CD14-positive monocyte (primary cell): Measurements from ENCODE around the gene SYNE2. TPM values are rescaled to one million over a fixed set of nuclear protein-coding genes. Genes with fewer than 3 reads are reported as not detected.
"Not testable (repeated sequence)": the region's sequence is repeated elsewhere in the genome, so short reads cannot be mapped to it uniquely, and the experiment has no call there.

ENCODE experiments used
- DNase-seq, 3 donors: peaks; one replicate each; pipeline ENCODE4 v3.0.0-alpha.2; 2011 to 2022
- H2AFZ ChIP-seq: 2 replicates; pipeline ENCODE4 v1.6.0; 2012; ENCODE audit warnings: mild to moderate bottlenecking, low read depth, low read length, inconsistent platforms; ENCODE audit not compliant: insufficient read depth, poor library complexity, severe bottlenecking
- H3K27ac ChIP-seq, 2 donors: 1 replicate in 1 of 2; 2 replicates in 1 of 2; pipeline ENCODE4 v1.5.1; 2012 to 2013; ENCODE audit warnings: low read length in 2 of 2, control low read depth in 1 of 2, inconsistent platforms in 1 of 2, low read depth in 1 of 2, mild to moderate bottlenecking in 1 of 2
- H3K27me3 ChIP-seq, 2 donors: one replicate each; pipeline versions ENCODE4 v1.6.0 to v1.6.1; 2011 to 2013; ENCODE audit warnings: low read length in 2 of 2; ENCODE audit not compliant: control insufficient read depth in 2 of 2, insufficient read depth in 2 of 2
- H3K36me3 ChIP-seq, 2 donors: replicated peaks in 1 of 2; 1 replicate in 1 of 2; 2 replicates in 1 of 2; pipeline versions ENCODE4 v1.5.1 to v1.6.1; 2012 to 2013; ENCODE audit warnings: low read length in 2 of 2, control low read depth in 1 of 2, inconsistent platforms in 1 of 2, mild to moderate bottlenecking in 1 of 2; ENCODE audit not compliant: insufficient read depth in 2 of 2, control insufficient read depth in 1 of 2
- H3K4me1 ChIP-seq, 2 donors: 1 replicate in 1 of 2; 2 replicates in 1 of 2; pipeline versions ENCODE4 v1.5.1 to v1.6.1; 2012 to 2013; ENCODE audit warnings: low read length in 2 of 2, control low read depth in 1 of 2, inconsistent platforms in 1 of 2, mild to moderate bottlenecking in 1 of 2, moderate library complexity in 1 of 2; ENCODE audit not compliant: insufficient read depth in 2 of 2, control insufficient read depth in 1 of 2
- H3K4me2 ChIP-seq: replicated peaks from 2 replicates; pipeline ENCODE3; 2012; ENCODE audit warnings: low read length, moderate library complexity, mild to moderate bottlenecking; ENCODE audit not compliant: poor library complexity, severe bottlenecking; ENCODE audit errors: extremely low read depth
- H3K4me3 ChIP-seq, 3 experiments: fragments of 200-600 bp in 1 of 3; sonication (generic) in 1 of 3; replicated peaks in 1 of 3; 1 replicate in 2 of 3; 2 replicates in 1 of 3; pipeline ENCODE4 v1.5.1; 2011 to 2013; ENCODE audit warnings: low read length in 3 of 3, mild to moderate bottlenecking in 3 of 3, control low read depth in 2 of 3, low read depth in 2 of 3, inconsistent platforms in 1 of 3, moderate library complexity in 1 of 3
- H3K79me2 ChIP-seq: 2 replicates; pipeline ENCODE4 v1.6.0; 2012; ENCODE audit warnings: mild to moderate bottlenecking, control low read depth, inconsistent platforms, low read length, moderate library complexity; ENCODE audit not compliant: insufficient read depth
- H3K9ac ChIP-seq: 2 replicates; pipeline ENCODE4 v1.6.0; 2017; ENCODE audit warnings: low read length, mild to moderate bottlenecking; ENCODE audit not compliant: insufficient read depth, poor library complexity, severe bottlenecking
- H3K9me3 ChIP-seq, 2 donors: replicated peaks in 1 of 2; 1 replicate in 1 of 2; 2 replicates in 1 of 2; pipeline versions ENCODE4 v1.5.1 to v1.6.1; 2012 to 2013; ENCODE audit warnings: low read length in 2 of 2, control low read depth in 1 of 2; ENCODE audit not compliant: control insufficient read depth in 1 of 2, insufficient read depth in 1 of 2
- H4K20me1 ChIP-seq: 2 replicates; pipeline ENCODE4 v1.6.0; 2012; ENCODE audit warnings: mild to moderate bottlenecking, low read length, control low read depth, moderate library complexity; ENCODE audit not compliant: insufficient read depth
- H3K27ac Mint-ChIP-seq, 7 donors: one replicate each; pipeline ENCODE4 v1.8.0; 2020; ENCODE audit warnings: mild to moderate bottlenecking in 7 of 7, mixed read lengths in 7 of 7, moderate library complexity in 6 of 7, inconsistent platforms in 2 of 7
- H3K27me3 Mint-ChIP-seq, 3 donors: one replicate each; pipeline ENCODE4 v1.8.0; 2021 to 2022; ENCODE audit warnings: low read depth in 3 of 3, mild to moderate bottlenecking in 3 of 3, mixed read lengths in 3 of 3, moderate library complexity in 3 of 3, inconsistent platforms in 1 of 3
- H3K36me3 Mint-ChIP-seq, 2 donors: one replicate each; pipeline ENCODE4 v1.8.0; 2020; ENCODE audit warnings: mixed read lengths in 2 of 2, inconsistent platforms in 1 of 2, mild to moderate bottlenecking in 1 of 2
- H3K4me1 Mint-ChIP-seq: one replicate; pipeline ENCODE4 v1.8.0; 2020; ENCODE audit warnings: mild to moderate bottlenecking, mixed read lengths
- H3K4me3 Mint-ChIP-seq, 2 donors: one replicate each; pipeline ENCODE4 v1.8.0; 2020; ENCODE audit warnings: mild to moderate bottlenecking in 2 of 2, mixed read lengths in 2 of 2, moderate library complexity in 1 of 2
- H3K9me3 Mint-ChIP-seq, 7 donors: one replicate each; pipeline ENCODE4 v1.8.0; 2020 to 2022; ENCODE audit warnings: mixed read lengths in 7 of 7, mild to moderate bottlenecking in 6 of 7, moderate library complexity in 6 of 7, inconsistent platforms in 2 of 7
- WGBS: methylation state at CpG from one replicate; pipeline ENCODE4 v1.1.5; 2013; ENCODE audit warnings: missing lambda C conversion rate; ENCODE audit not compliant: insufficient coverage; 5-methylcytosine and 5-hydroxymethylcytosine counted together
- intact Hi-C, 2 donors: fragments of 100-400 bp; cut with micrococcal nuclease; formaldehyde crosslinking; loops; one replicate each; pipeline versions ENCODE4 v1.15.0 to v1.15.1; 2023
- polyA plus RNA-seq, 3 donors: library from polyadenylated mRNA; depleted of rRNA in 1 of 3; unstranded in 2 of 3; stranded (reverse) in 1 of 3; fragments of 300-500 nt in 2 of 3; fragments of >200 nt in 1 of 3; fragmentation: Illumina TruSeq in 2 of 3; gene quantifications; 1 replicate in 2 of 3; 2 replicates in 1 of 3; pipeline ENCODE4 v1.2.3, GENCODE V29; 2012 to 2021
- TF ChIP-seq, protein P1 (sequence below): fragments of 200-600 bp; IDR thresholded peaks from one replicate; pipeline ENCODE4 v1.8.0; 2022; ENCODE audit warnings: antibody characterized with exemption, mild to moderate bottlenecking

The SYNE2 gene
- polyA plus RNA-seq, 3 donors, result 0.06 to 0.46 (median 0.44) TPM

DNA sequence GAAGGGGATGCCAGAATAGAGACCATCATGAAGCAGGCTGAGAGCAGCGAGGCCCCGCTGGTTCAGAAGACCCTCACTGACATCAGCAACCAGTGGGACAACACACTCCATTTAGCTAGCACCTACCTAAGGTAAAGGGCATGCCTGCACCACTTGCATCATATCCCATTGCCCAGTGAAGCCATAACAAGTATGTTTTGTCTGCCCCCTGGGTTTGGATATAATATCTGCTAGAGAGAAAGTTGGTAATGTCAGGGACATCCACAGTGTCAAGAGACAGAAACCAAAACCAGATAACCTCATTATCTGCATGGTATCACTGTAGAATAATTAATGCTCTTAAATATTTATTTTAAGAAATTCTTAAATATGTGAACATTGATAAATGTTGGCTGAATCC is 173.8 kb downstream of the SYNE2 start:
- TF ChIP-seq, protein P1, sequence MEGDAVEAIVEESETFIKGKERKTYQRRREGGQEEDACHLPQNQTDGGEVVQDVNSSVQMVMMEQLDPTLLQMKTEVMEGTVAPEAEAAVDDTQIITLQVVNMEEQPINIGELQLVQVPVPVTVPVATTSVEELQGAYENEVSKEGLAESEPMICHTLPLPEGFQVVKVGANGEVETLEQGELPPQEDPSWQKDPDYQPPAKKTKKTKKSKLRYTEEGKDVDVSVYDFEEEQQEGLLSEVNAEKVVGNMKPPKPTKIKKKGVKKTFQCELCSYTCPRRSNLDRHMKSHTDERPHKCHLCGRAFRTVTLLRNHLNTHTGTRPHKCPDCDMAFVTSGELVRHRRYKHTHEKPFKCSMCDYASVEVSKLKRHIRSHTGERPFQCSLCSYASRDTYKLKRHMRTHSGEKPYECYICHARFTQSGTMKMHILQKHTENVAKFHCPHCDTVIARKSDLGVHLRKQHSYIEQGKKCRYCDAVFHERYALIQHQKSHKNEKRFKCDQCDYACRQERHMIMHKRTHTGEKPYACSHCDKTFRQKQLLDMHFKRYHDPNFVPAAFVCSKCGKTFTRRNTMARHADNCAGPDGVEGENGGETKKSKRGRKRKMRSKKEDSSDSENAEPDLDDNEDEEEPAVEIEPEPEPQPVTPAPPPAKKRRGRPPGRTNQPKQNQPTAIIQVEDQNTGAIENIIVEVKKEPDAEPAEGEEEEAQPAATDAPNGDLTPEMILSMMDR, result no peak
- no peaks in the 10 kb centered on the region for H3K36me3 ChIP-seq
- no CpG with 5 or more reads among the region's 2 CpGs for WGBS
- Mint-ChIP-seq H3K4me3 (no peak overlapping the region), H3K9me3 (no peaks in the 10 kb centered on the region), H3K27me3 (peaks cover 0 to 6% (median 3%) of the 10 kb centered on the region in 3 donors), H3K4me1 (no peaks in the 10 kb centered on the region), H3K27ac (no peak overlapping the region), H3K36me3 (no peaks in the 10 kb centered on the region)
- H3K9ac ChIP-seq, result no peak overlapping the region
- H3K9me3 ChIP-seq, result no peaks in the 10 kb centered on the region
- DNase-seq, result no peak
- no peaks in the 10 kb centered on the region for H3K4me1 ChIP-seq
- H3K27ac ChIP-seq, result no peak overlapping the region
- H3K4me3 ChIP-seq, result no peak overlapping the region
- no peaks in the 10 kb centered on the region for H4K20me1 ChIP-seq
- intact Hi-C loops, result no loop called here
- no peaks in the 10 kb centered on the region for H3K79me2 ChIP-seq
- H3K27me3 ChIP-seq, result no peaks in the 10 kb centered on the region
- H3K4me2 ChIP-seq, result no peak overlapping the region
- no peak overlapping the region for H2AFZ ChIP-seq

DNA sequence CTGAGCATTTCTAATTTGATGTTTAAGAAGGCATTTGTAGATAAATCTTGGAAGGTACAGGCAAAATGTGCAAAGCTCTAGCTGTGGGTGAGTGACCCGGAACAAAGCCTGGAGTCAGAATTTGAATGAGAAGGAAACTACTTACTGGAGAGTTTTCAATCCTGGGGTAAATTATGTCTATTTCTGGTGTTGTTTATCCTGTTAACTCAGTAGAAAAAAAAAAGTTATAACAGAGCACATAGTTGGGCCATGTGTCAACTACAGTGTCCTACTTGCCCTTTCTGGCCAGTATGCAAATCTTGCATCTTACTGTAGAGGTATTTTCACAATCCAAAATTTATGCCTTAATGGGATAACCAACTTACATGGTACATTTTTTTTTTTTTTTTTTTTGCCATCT is 182.3 kb downstream of the SYNE2 start:
- no peaks in the 10 kb centered on the region for H3K36me3 Mint-ChIP-seq
- intact Hi-C loops, result no loop called here
- TF ChIP-seq, protein P1, result no peak
- Histone ChIP-seq H3K9me3 (no peaks in the 10 kb centered on the region), H3K9ac (no peak overlapping the region), H3K4me1 (no peaks in the 10 kb centered on the region), H4K20me1 (no peaks in the 10 kb centered on the region), H2AFZ (no peak overlapping the region), H3K27ac (no peak overlapping the region), H3K4me2 (no peak overlapping the region), H3K4me3 (no peak overlapping the region), H3K27me3 (no peaks in the 10 kb centered on the region), H3K36me3 (no peaks in the 10 kb centered on the region), H3K79me2 (no peaks in the 10 kb centered on the region)
- WGBS, result 100% methylated on average over 1 of the region's 1 CpG
- no peak overlapping the region for H3K4me3 Mint-ChIP-seq
- DNase-seq, result no peak
- no peaks in the 10 kb centered on the region for H3K4me1 Mint-ChIP-seq
- H3K9me3 Mint-ChIP-seq, result peaks cover 0 to 8% (median 6%) of the 10 kb centered on the region in 7 donors
- H3K27me3 Mint-ChIP-seq, result peaks cover 1 to 5% (median 2%) of the 10 kb centered on the region in 3 donors
- H3K27ac Mint-ChIP-seq, result no peak overlapping the region

DNA sequence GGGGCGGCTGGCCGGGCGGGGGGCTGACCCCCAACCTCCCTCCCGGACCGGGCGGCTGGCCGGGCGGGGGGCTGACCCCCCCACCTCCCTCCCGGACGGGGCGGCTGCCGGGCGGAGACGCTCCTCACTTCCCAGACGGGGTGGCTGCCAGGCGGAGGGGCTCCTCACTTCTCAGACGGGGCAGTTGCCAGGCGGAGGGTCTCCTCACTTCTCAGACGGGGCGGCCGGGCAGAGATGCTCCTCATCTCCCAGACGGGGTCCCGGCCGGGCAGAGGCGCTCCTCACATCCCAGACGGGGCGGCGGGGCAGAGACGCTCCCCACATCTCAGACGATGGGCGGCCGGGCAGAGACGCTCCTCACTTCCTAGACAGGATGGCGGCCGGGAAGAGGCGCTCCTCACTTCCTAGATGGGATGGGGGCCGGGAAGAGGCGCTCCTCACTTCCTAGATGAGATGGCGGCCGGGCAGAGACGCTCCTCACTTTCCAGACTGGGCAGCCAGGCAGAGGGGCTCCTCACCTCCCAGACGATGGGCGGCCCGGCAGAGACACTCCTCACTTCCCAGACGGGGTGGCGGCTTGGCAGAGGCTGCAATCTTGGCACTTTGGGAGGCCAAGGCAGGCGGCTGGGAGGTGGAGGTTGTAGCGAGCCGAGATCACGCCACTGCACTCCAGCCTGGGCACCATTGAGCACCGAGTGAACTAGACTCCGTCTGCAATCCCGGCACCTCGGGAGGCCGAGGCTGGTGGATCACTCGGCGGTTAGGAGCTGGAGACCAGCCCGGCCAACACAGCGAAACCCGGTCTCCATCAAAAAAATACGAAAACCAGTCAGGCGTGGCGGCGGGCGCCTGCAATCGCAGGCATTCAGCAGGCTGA is 185.3 kb downstream of the SYNE2 start:
- H3K4me3 ChIP-seq, H3K4me3 Mint-ChIP-seq, H3K4me1 ChIP-seq, H3K27me3 Mint-ChIP-seq, H3K36me3 ChIP-seq, H4K20me1 ChIP-seq, DNase-seq, H2AFZ ChIP-seq, H3K4me2 ChIP-seq, H3K27me3 ChIP-seq, H3K9me3 ChIP-seq, H3K4me1 Mint-ChIP-seq, H3K36me3 Mint-ChIP-seq, H3K9ac ChIP-seq, H3K27ac ChIP-seq, intact Hi-C loops, H3K27ac Mint-ChIP-seq, H3K79me2 ChIP-seq: not testable (repeated sequence)
- H3K9me3 Mint-ChIP-seq, result peaks cover 0 to 11% (median 7%) of the 10 kb centered on the region in 7 donors
- 94% methylated on average over 18 of the region's 66 CpGs for WGBS
